ENCODE results near the gene REEP3. TPM values are rescaled to one million over a fixed set of nuclear protein-coding genes. Genes with fewer than 3 reads are reported as not detected.

REEP3 gene
- total RNA-seq, 2 donors from 2014 or later = 20.8 to 22.1 TPM

DNA sequence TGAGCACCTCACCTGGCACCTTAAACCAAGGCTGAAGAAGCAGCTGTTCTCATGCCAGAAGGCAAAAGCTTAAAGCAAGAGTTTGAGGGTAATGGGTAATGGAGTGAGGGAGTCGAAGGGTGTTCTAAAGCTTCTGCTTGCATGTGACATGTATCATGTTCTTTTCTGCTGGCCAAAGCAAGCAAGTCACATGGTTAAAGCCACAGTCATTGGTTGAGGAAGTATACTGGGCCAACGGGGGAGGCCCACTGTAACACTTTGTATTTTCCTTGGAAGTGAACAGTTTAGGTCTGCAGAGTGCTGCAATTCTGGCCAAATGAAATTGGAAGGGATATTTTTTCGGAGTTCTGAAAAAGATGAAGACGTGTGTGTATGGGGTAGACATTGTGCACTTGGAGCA, 75.7 kb downstream of the REEP3 start:
- intact Hi-C loops (cut with DNase I) = no loop called here
- DNase-seq (no peak), ATAC-seq (no peak)
- TF ChIP-seq POLR2A (IDR thresholded peaks at IDR 0.05) = no peak
- TF ChIP-seq, protein P1, sequence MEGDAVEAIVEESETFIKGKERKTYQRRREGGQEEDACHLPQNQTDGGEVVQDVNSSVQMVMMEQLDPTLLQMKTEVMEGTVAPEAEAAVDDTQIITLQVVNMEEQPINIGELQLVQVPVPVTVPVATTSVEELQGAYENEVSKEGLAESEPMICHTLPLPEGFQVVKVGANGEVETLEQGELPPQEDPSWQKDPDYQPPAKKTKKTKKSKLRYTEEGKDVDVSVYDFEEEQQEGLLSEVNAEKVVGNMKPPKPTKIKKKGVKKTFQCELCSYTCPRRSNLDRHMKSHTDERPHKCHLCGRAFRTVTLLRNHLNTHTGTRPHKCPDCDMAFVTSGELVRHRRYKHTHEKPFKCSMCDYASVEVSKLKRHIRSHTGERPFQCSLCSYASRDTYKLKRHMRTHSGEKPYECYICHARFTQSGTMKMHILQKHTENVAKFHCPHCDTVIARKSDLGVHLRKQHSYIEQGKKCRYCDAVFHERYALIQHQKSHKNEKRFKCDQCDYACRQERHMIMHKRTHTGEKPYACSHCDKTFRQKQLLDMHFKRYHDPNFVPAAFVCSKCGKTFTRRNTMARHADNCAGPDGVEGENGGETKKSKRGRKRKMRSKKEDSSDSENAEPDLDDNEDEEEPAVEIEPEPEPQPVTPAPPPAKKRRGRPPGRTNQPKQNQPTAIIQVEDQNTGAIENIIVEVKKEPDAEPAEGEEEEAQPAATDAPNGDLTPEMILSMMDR (IDR thresholded peaks at IDR 0.05) = no peak
- Histone ChIP-seq H3K4me3 (no peak overlapping the region), H3K27me3 (no peaks in the 10 kb centered on the region), H3K4me1 (no peaks in the 10 kb centered on the region), H3K9me3 (no peaks in the 10 kb centered on the region), H3K36me3 (replicated peaks in 1 of 2; ENCODE audit: insufficient read depth in 1 of 2, low read depth in 2 of 2) (peaks cover 0 to 3% of the 10 kb centered on the region in 2 donors), H3K27ac (no peak overlapping the region)
- WGBS, 2 donors = 74 to 88% methylated on average over 4 of the region's 4 CpGs

DNA sequence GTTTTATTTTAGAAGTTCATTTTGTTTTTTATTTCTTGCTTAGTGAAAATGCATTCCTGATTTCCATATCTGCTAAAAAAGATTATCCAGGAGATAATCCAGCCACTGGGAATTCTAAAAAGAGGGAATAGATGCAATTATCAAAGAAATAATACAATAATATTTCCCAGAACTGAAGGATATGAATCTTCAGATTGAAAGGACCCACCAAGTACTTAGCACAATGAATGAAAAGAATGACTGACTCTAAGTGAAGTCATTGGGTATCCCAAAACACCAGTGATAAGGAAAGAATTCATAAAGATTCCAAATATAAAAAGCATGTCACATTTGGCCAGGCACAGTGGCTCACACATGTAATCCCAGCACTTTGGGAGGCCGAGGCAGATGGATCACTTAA, 79.3 kb downstream of the REEP3 start:
- Histone ChIP-seq H3K36me3 (replicated peaks in 1 of 2; ENCODE audit: insufficient read depth in 1 of 2, low read depth in 2 of 2) (peaks cover 0 to 3% of the 10 kb centered on the region in 2 donors), H3K9me3 (no peaks in the 10 kb centered on the region), H3K27me3 (no peaks in the 10 kb centered on the region), H3K4me3 (no peak overlapping the region), H3K27ac (no peak overlapping the region), H3K4me1 (peaks cover 8% of the 10 kb centered on the region)
- no peak for ATAC-seq
- TF ChIP-seq, protein P1 (IDR thresholded peaks at IDR 0.05) = no peak
- TF ChIP-seq POLR2A (IDR thresholded peaks at IDR 0.05) = no peak
- DNase-seq = no peak
- intact Hi-C loops (cut with DNase I) = no loop called here
- 89 to 100% methylated on average over 1 of the region's 1 CpG for WGBS, 2 donors

DNA sequence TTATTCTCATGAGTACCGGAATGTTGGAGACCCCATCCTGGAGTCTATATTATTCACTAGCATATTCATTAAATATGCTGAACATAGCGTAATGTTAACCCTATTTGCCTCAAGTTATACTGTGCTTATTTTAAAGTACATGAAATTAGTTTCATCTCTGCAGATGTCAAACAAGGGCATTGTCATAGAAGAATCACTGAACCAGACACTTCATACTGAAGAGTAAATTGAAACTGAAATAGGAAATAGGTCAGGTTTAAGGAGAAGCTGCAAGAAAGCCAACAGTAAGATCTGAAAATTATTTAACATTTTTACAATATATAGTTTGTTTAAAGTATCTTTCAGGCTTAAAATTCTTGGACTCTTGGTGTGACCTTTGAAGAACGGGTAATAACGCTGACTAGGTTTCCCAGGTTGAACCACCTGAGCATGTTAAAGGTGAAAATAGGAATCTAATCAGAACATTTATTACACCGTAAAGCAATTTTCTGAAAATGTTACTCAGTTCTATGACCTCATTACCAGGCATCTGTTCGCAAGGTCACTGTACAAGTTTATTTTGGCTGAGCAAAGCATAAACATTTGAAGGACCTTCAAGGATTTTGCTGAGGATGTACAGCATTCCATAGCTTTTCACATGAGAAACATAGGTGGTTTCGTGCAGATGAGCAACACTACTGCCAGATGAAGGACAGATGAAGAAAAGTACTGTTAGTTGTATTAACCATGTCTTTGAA, 82.7 kb downstream of the REEP3 start:
- ATAC-seq (no peak), DNase-seq (peak in 1 of 4 donors; percentile 5)
- WGBS, 2 donors = 52 to 55% methylated on average over 7 of the region's 7 CpGs
- H3K27me3 ChIP-seq = no peaks in the 10 kb centered on the region
- no peak overlapping the region for H3K27ac ChIP-seq
- TF ChIP-seq, protein P1 (IDR thresholded peaks at IDR 0.05) = no peak
- no peak for TF ChIP-seq POLR2A (IDR thresholded peaks at IDR 0.05)
- no peaks in the 10 kb centered on the region for H3K9me3 ChIP-seq
- H3K4me3 ChIP-seq = no peak overlapping the region
- no peaks in the 10 kb centered on the region for H3K36me3 ChIP-seq (replicated peaks in 1 of 2; ENCODE audit: insufficient read depth in 1 of 2, low read depth in 2 of 2)
- peaks cover 8% of the 10 kb centered on the region for H3K4me1 ChIP-seq
- intact Hi-C loops (cut with DNase I) = no loop called here

DNA sequence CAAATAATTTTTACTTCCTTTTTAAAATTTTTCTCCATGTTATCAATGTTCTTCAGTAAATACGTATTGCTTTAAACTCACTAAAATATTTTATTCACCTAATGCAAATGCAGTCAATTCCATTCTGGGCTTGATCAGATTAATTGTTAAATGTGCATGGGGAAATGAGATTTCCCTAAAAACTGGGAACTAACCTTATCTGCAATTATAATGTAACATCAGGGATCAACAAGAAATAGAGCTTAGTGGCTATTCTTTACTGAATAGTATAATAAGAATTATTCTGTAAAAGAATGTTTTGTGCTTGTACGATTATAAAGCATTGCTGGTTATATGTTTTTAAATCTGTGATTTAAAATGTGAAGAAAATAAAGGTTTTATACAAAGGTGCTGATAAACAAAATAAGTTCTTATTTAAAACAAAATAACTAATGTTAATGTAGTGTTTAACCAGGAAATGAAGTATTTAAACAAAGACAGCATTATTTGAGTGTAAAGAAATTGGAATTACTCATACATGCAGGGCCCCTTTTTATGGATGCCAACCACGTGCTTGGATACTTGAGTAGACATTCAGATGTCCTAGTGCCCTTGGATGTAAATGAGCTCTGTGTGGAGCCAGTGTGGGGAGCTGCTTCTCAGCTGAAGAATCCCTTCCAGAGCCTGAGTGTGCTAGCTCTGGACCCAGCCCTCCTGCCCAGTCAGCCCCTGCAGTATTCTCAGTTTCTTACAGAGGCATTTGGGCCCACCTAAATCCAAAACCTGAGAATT, 84.2 kb downstream of the REEP3 start:
- 73 to 77% methylated on average over 3 of the region's 3 CpGs for WGBS, 2 donors
- H3K27me3 ChIP-seq = no peaks in the 10 kb centered on the region
- H3K27ac ChIP-seq = no peak overlapping the region
- H3K9me3 ChIP-seq = no peaks in the 10 kb centered on the region
- no peaks in the 10 kb centered on the region for H3K36me3 ChIP-seq (replicated peaks in 1 of 2; ENCODE audit: insufficient read depth in 1 of 2, low read depth in 2 of 2)
- no peak overlapping the region for H3K4me3 ChIP-seq
- DNase-seq = no peak
- H3K4me1 ChIP-seq = peaks cover 8% of the 10 kb centered on the region
- TF ChIP-seq, protein P1 (IDR thresholded peaks at IDR 0.05) = no peak
- no peak for TF ChIP-seq POLR2A (IDR thresholded peaks at IDR 0.05)
- no peak for ATAC-seq
- intact Hi-C loops (cut with DNase I) = no loop called here

All from body of pancreas (tissue), 4 donors.